ENCODE measurements around the gene ANKS6. TPM values are rescaled to one million over a fixed set of nuclear protein-coding genes. Genes with fewer than 3 reads are reported as not detected.

ANKS6 gene
- total and polyA plus RNA-seq, 9 of the 15 experiments (the other 6 are each of a cell fraction or from before 2014, with no cell fraction given), result 9.9 to 74.5 (median 36.9) TPM

GRCh38 chr9:98720402-98720801 lies 76.0 kb downstream of the ANKS6 start:
- no peaks in the 10 kb centered on the region for H3K9me1 ChIP-seq (ENCODE audit: control insufficient read depth, insufficient read depth, low read length)
- H3K27ac ChIP-seq (ENCODE audit: extremely low read depth, low read depth, low read length), result no peak overlapping the region
- no peaks in the 10 kb centered on the region for H3K4me1 ChIP-seq (replicated peaks in 1 of 2; ENCODE audit: control insufficient read depth in 2 of 2, insufficient read depth in 2 of 2, low read length in 2 of 2)
- peaks cover 12 to 22% of the 10 kb centered on the region in 2 experiments; a peak in 4 of 5 replicates for H3K27me3 ChIP-seq (ENCODE audit: control insufficient read depth in 2 of 2, insufficient read depth in 2 of 2, low read length in 2 of 2)
- no peak overlapping the region for H2AFZ ChIP-seq (ENCODE audit: low read depth, low read length)
- no peaks in the 10 kb centered on the region for H3K36me3 ChIP-seq (ENCODE audit: control insufficient read depth, insufficient read depth, low read length)
- ATAC-seq, result no peak
- H3K9me3 ChIP-seq (replicated peaks; ENCODE audit: control insufficient read depth, insufficient read depth, low read depth, low read length), result no peaks in the 10 kb centered on the region
- H3K4me2 ChIP-seq (ENCODE audit: insufficient read depth, low read length), result no peak overlapping the region
- intact Hi-C loops (cut with micrococcal nuclease), result no loop called here
- in situ Hi-C loops (cut with MboI), result no loop called here
- H3K79me2 ChIP-seq (ENCODE audit: control insufficient read depth, insufficient read depth, low read length), result no peaks in the 10 kb centered on the region
- DNase-seq (ENCODE audit: extremely low read depth in 1 of 4, low spot score in 3 of 4), result no peak
- H3K4me3 ChIP-seq, result no peak overlapping the region
- H3K9ac ChIP-seq (ENCODE audit: insufficient read depth in 1 of 2, low read depth in 2 of 2, low read length in 2 of 2), result no peak overlapping the region
- WGBS (ENCODE audit: insufficient coverage, low coverage, missing lambda C conversion rate), result 2% methylated on average over 4 of the region's 4 CpGs
- no TSS peak for BruUV-seq (replicated peaks)
- ChIA-PET POLR2A (interaction anchor here (0.6 kb wide), 2 partner anchors 414 to 798 kb away, joined by 3 read pairs; partner anchors contain the start of gene TRMO), CTCF (ENCODE audit: low intra/inter-chr PET ratio) (no interaction called here)
- TF ChIP-seq NR2C1 (IDR thresholded peaks at IDR 0.05), result no peak
- TF ChIP-seq NR2C1 (tag; IDR thresholded peaks at IDR 0.05), result no peak
- no peak for TF ChIP-seq RBM25 (IDR thresholded peaks at IDR 0.05; ENCODE audit: low read depth, low read length, severe bottlenecking)
- TF ChIP-seq MEF2A (IDR thresholded peaks at IDR 0.05; ENCODE audit: control insufficient read depth, low read depth, low read length), result no peak
- no peak for TF ChIP-seq GATAD2B (IDR thresholded peaks at IDR 0.05; ENCODE audit: borderline replicate concordance)
- TF ChIP-seq HDAC2 (IDR thresholded peaks at IDR 0.05), result no peak
- TF ChIP-seq ZNF408 (CRISPR knock-in tag; IDR thresholded peaks at IDR 0.05; ENCODE audit: low read depth), result no peak
- no peak for TF ChIP-seq CCAR2 (IDR thresholded peaks at IDR 0.05; ENCODE audit: low read depth, low read length)
- TF ChIP-seq ARNT (IDR thresholded peaks at IDR 0.05), result no peak
- no peak for TF ChIP-seq NFIX (CRISPR knock-in tag; IDR thresholded peaks at IDR 0.05; ENCODE audit: low read depth)
- TF ChIP-seq HNRNPH1 (optimal IDR thresholded peaks at IDR 0.05; ENCODE audit: low read depth, low read length), result no peak
- TF ChIP-seq MCM3 (IDR thresholded peaks at IDR 0.05), result no peak
- TF ChIP-seq, protein P1, sequence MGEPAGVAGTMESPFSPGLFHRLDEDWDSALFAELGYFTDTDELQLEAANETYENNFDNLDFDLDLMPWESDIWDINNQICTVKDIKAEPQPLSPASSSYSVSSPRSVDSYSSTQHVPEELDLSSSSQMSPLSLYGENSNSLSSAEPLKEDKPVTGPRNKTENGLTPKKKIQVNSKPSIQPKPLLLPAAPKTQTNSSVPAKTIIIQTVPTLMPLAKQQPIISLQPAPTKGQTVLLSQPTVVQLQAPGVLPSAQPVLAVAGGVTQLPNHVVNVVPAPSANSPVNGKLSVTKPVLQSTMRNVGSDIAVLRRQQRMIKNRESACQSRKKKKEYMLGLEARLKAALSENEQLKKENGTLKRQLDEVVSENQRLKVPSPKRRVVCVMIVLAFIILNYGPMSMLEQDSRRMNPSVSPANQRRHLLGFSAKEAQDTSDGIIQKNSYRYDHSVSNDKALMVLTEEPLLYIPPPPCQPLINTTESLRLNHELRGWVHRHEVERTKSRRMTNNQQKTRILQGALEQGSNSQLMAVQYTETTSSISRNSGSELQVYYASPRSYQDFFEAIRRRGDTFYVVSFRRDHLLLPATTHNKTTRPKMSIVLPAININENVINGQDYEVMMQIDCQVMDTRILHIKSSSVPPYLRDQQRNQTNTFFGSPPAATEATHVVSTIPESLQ (CRISPR knock-in tag; IDR thresholded peaks at IDR 0.05), result no peak
- FAIRE-seq, result no peak
- 0 out of 2 replicates have a peak, but pooled peaks cover 3% of the 10 kb centered on the region for H4K20me1 ChIP-seq (replicated peaks; ENCODE audit: control insufficient read depth, insufficient read depth, low read length)

Data from K562 (cell line).